Stimulated activated CD8-positive, alpha-beta memory T cell treated with anti-CD3 and anti-CD28 coated beads, Interleukin-7, amount 100 ng/mL, for 1 hour (primary cell): ENCODE measurements around the gene WDR89.
"Not testable (repeated sequence)": the region's sequence is repeated elsewhere in the genome, so short reads cannot be mapped to it uniquely, and the experiment has no call there.

Experiments used
- DNase-seq, 2 donors: peaks; one replicate each; pipeline ENCODE4 v3.0.0-alpha.2; 2020; ENCODE audit warnings: low read depth in 2 of 2

Gene WDR89

GRCh38 chr14:63641473-63642228 is at the start of gene WDR89:
WDR89 (minus strand) TSS chr14:63641871; CDS start chr14:63599942, 41,929 bp downstream.
- peak; percentile 87 to 88 for DNase-seq

- no peak for DNase-seq
Measured at GRCh38 chr14:63689132-63689531, 47.5 kb upstream of the WDR89 start.

GRCh38 chr14:63686926-63687325 is 45.3 kb upstream of the WDR89 start:
- no peak for DNase-seq

- DNase-seq, result no peak
Measured at GRCh38 chr14:63685401-63685800, 43.7 kb upstream of the WDR89 start.

GRCh38 chr14:63682727-63683593 is 41.3 kb upstream of the WDR89 start:
- no peak for DNase-seq

GRCh38 chr14:63678536-63678935 is 36.9 kb upstream of the WDR89 start:
- no peak for DNase-seq

GRCh38 chr14:63677891-63678379 is 36.3 kb upstream of the WDR89 start:
- DNase-seq, result no peak

- no peak for DNase-seq
Measured at GRCh38 chr14:63676615-63677014, 34.9 kb upstream of the WDR89 start.

GRCh38 chr14:63673886-63674497 is 32.3 kb upstream of the WDR89 start:
- no peak for DNase-seq

GRCh38 chr14:63673255-63673654 is 31.6 kb upstream of the WDR89 start:
- no peak for DNase-seq

- no peak for DNase-seq
Measured at GRCh38 chr14:63672417-63673180, 30.9 kb upstream of the WDR89 start.

- DNase-seq, result no peak
Measured at GRCh38 chr14:63671987-63672386, 30.3 kb upstream of the WDR89 start.

- no peak for DNase-seq
Measured at GRCh38 chr14:63670692-63671091, 29.0 kb upstream of the WDR89 start.

GRCh38 chr14:63666335-63666734 is 24.7 kb upstream of the WDR89 start:
- DNase-seq, result no peak

- no peak for DNase-seq
Measured at GRCh38 chr14:63663428-63664341, 22.0 kb upstream of the WDR89 start.

GRCh38 chr14:63662776-63663175 is 21.1 kb upstream of the WDR89 start:
- DNase-seq, result no peak

- not testable (repeated sequence) for DNase-seq
Measured at GRCh38 chr14:63661881-63662280, 20.2 kb upstream of the WDR89 start.

GRCh38 chr14:63659726-63660125 is 18.1 kb upstream of the WDR89 start:
- DNase-seq, result no peak

- DNase-seq, result no peak
Measured at GRCh38 chr14:63656194-63656593, 14.5 kb upstream of the WDR89 start.

GRCh38 chr14:63654936-63655335 is 13.3 kb upstream of the WDR89 start:
- no peak for DNase-seq
